Immature natural killer cell (primary cell): ENCODE measurements around the gene ORMDL3. TPM values are rescaled to one million over a fixed set of nuclear protein-coding genes. Genes with fewer than 3 reads are reported as not detected.
"Not testable (repeated sequence)": the region's sequence is repeated elsewhere in the genome, so short reads cannot be mapped to it uniquely, and the experiment has no call there.

Source experiments
- DNase-seq, 3 donors: peaks; one replicate each; pipeline ENCODE4 v3.0.0; 2022; ENCODE audit warnings: mixed read lengths in 1 of 3
- H3K27ac Mint-ChIP-seq, 6 donors: one replicate each; pipeline ENCODE4 v1.8.0; 2020; ENCODE audit warnings: mixed read lengths in 6 of 6, mild to moderate bottlenecking in 5 of 6, inconsistent platforms in 4 of 6, moderate library complexity in 3 of 6
- H3K27me3 Mint-ChIP-seq, 3 donors: one replicate each; pipeline ENCODE4 v1.8.0; 2020 to 2021; ENCODE audit warnings: low read depth in 3 of 3, mild to moderate bottlenecking in 3 of 3, mixed read lengths in 3 of 3, moderate library complexity in 3 of 3, inconsistent platforms in 1 of 3
- H3K36me3 Mint-ChIP-seq, 3 donors: one replicate each; pipeline ENCODE4 v1.8.0; 2020; ENCODE audit warnings: mixed read lengths in 3 of 3, inconsistent platforms in 2 of 3, mild to moderate bottlenecking in 2 of 3
- H3K4me1 Mint-ChIP-seq, 2 donors: one replicate each; pipeline ENCODE4 v1.8.0; 2020; ENCODE audit warnings: inconsistent platforms in 2 of 2, mild to moderate bottlenecking in 2 of 2, mixed read lengths in 2 of 2, moderate library complexity in 1 of 2
- H3K4me3 Mint-ChIP-seq, 5 donors: one replicate each; pipeline ENCODE4 v1.8.0; 2020; ENCODE audit warnings: mild to moderate bottlenecking in 5 of 5, mixed read lengths in 5 of 5, inconsistent platforms in 3 of 5, moderate library complexity in 3 of 5
- H3K9me3 Mint-ChIP-seq, 6 donors: one replicate each; pipeline ENCODE4 v1.8.0; 2020; ENCODE audit warnings: mild to moderate bottlenecking in 6 of 6, mixed read lengths in 6 of 6, inconsistent platforms in 4 of 6, moderate library complexity in 3 of 6
- polyA plus RNA-seq, 3 donors: library from polyadenylated mRNA; unstranded; fragments of 300-500 nt; fragmentation: Illumina TruSeq; gene quantifications; one replicate each; pipeline ENCODE4 v1.2.3, GENCODE V29; 2021

Gene ORMDL3
- polyA plus RNA-seq, 3 donors from 2014 or later: 44.1 to 154 (median 63.8) TPM

DNA sequence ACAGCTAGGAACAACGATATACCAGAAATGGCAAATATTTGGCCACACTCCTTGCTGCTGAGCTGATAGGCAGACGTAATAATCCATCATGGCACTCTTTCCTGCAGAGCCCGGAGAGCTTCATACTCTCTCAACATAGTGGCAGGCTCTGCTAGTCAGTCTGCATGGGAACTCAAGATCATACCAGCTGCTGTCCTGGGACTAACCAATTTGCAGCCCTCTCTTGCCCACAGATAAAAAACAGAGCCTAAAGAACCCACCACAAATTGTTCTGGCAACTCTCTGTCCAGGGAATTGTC, 22.5 kb downstream of the ORMDL3 start:
- no peak overlapping the region for H3K4me3 Mint-ChIP-seq
- no peak for DNase-seq
- H3K36me3 Mint-ChIP-seq: peaks cover 11 to 37% (median 18%) of the 10 kb centered on the region in 3 donors
- H3K4me1 Mint-ChIP-seq: peaks cover 21 to 26% of the 10 kb centered on the region in 2 donors
- H3K27me3 Mint-ChIP-seq: no peaks in the 10 kb centered on the region
- no peaks in the 10 kb centered on the region for H3K9me3 Mint-ChIP-seq
- H3K27ac Mint-ChIP-seq: peak overlapping the region in 1 of 6 donors; percentile 78

DNA sequence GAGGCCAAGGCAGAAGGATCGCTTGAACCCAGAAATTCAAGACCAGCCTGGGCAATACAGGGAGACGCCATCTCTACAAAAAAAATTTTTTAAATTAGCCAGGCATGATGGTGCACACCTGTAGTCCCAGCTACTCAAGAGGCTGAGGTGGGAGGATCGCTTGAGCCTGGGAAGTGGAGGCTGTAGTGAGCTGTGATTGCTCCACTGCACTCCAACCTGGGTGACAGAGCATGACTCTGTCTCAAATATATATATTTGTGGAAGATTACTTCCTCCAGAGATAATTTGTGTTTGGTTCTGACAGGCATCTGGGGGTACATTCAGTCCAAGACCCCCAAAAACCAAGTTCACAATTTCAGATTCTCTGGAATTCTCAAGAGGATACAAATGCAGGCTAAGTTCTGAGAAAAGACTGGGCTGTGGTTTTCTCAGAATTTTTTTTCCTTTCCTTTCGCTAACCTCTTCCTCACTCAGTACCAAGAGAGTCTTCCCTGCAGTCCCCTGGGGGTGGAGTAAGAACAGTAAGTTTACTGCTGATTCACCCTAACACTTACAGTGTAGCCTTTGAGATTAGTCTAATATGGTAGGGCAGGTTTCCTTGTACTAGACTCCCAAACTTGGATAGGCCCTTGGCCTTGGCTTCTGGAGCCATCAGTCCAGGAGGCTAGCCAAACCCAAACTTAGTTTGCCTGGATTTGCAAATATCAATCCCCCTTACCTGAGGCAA, 24.1 kb downstream of the ORMDL3 start:
- Mint-ChIP-seq H3K9me3 (no peaks in the 10 kb centered on the region), H3K27ac (peak overlapping the region; percentile 66 to 86 (median 76))
- peak; percentile 14 to 44 (median 16) for DNase-seq

DNA sequence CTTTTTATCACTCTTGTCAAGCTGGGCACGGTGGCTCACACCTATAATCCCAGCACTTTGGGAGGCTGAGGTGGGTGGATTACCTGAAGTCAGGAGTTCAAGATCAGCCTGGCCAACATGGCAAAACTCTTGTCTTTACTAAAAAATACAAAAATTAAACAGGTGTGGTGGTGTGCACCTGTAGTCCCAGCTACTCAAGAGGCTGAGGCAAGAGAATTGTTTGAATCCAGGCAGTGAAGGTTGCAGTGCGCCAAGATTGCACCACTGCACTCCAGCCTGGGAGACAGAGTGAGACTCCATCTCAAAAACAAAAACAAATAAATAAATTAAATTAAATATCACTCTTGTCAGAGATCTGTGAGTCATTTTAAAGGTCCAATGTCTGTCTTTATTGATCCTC, 25.4 kb downstream of the ORMDL3 start:
- H3K9me3 Mint-ChIP-seq, H3K4me3 Mint-ChIP-seq, DNase-seq, H3K27me3 Mint-ChIP-seq, H3K27ac Mint-ChIP-seq: not testable (repeated sequence)
- Mint-ChIP-seq H3K36me3 (peaks cover 4 to 21% (median 11%) of the 10 kb centered on the region in 3 donors), H3K4me1 (peaks cover 21 to 26% of the 10 kb centered on the region in 2 donors)

More for the DNA sequence above, 24.1 kb downstream of the ORMDL3 start:
- peaks cover 21 to 26% of the 10 kb centered on the region in 2 donors for H3K4me1 Mint-ChIP-seq
- no peaks in the 10 kb centered on the region for H3K27me3 Mint-ChIP-seq
- H3K4me3 Mint-ChIP-seq: peak overlapping the region; percentile 60 to 82 (median 65)
- H3K36me3 Mint-ChIP-seq: peaks cover 4 to 25% (median 13%) of the 10 kb centered on the region in 3 donors

GRCh38 chr17:39899215-39899614, 28.2 kb downstream of the ORMDL3 start:
- Mint-ChIP-seq H3K36me3 (peaks cover 0 to 11% (median 4%) of the 10 kb centered on the region in 3 donors), H3K27me3 (peaks cover 0 to 5% (median 0%) of the 10 kb centered on the region in 3 donors), H3K9me3 (no peaks in the 10 kb centered on the region), H3K27ac (no peak overlapping the region), H3K4me1 (peaks cover 15% of the 10 kb centered on the region in 2 donors), H3K4me3 (no peak overlapping the region)
- no peak for DNase-seq

DNA sequence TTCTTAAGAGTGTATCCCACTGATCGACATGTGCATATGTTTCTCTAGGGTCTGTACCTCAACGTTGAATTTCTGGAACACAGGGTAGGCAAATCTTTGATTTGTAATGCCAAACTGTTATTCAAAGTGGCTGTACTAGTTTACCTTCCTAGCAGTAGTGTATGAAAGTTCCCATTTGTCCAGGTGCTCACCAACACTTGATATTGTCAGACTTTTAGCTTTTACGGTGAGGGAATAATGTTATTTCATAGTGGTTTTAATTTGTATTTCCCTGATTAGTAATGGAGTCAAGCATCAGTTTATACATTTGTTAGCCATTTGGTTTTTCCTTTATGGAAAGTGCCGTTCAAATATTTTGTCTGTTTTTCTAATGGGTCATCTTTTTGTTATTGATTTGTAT, 29.3 kb downstream of the ORMDL3 start:
- Mint-ChIP-seq H3K36me3 (peaks cover 0 to 11% (median 4%) of the 10 kb centered on the region in 3 donors), H3K4me1 (peaks cover 3 to 5% of the 10 kb centered on the region in 2 donors), H3K27me3 (peaks cover 0 to 5% (median 0%) of the 10 kb centered on the region in 3 donors), H3K9me3 (no peaks in the 10 kb centered on the region), H3K27ac (no peak overlapping the region), H3K4me3 (no peak overlapping the region)
- no peak for DNase-seq

GRCh38 chr17:39894681-39895376, 32.6 kb downstream of the ORMDL3 start:
- no peak for DNase-seq
- Mint-ChIP-seq H3K4me1 (peaks cover 0 to 5% of the 10 kb centered on the region in 2 donors), H3K27me3 (peaks cover 0 to 5% (median 2%) of the 10 kb centered on the region in 3 donors), H3K4me3 (no peak overlapping the region), H3K27ac (peak overlapping the region in 4 of 6 donors; percentile 4 to 53 (median 18)), H3K36me3 (peaks cover 0 to 4% (median 3%) of the 10 kb centered on the region in 3 donors), H3K9me3 (no peaks in the 10 kb centered on the region)

DNA sequence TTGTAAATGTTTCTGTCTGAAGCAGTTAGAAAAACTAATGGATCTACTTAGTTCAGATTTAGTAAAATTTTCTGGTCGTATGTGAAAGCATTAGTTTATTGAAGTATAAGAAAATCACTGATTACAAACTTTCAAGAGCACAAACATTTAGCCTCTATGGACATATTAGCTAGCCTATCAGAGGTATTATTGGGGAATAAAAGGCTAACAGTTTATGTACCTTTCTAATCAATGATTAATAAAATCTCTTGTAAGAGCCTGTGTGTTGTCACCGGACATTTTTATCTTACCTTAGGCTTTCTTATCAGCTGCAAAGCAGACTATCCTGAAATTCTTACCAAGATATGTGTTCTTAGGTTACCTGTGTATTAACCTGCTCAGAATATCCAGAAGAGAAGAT, 38.2 kb downstream of the ORMDL3 start:
- Mint-ChIP-seq H3K36me3 (peaks cover 0 to 4% (median 3%) of the 10 kb centered on the region in 3 donors), H3K27me3 (peaks cover 0 to 6% (median 2%) of the 10 kb centered on the region in 3 donors), H3K27ac (no peak overlapping the region)

GRCh38 chr17:39887078-39887477, 40.3 kb downstream of the ORMDL3 start:
- Mint-ChIP-seq H3K9me3 (no peaks in the 10 kb centered on the region), H3K27me3 (peaks cover 0 to 6% (median 0%) of the 10 kb centered on the region in 3 donors), H3K36me3 (peaks cover 0 to 4% (median 3%) of the 10 kb centered on the region in 3 donors), H3K4me3 (no peak overlapping the region), H3K4me1 (peaks cover 0 to 5% of the 10 kb centered on the region in 2 donors), H3K27ac (no peak overlapping the region)
- no peak for DNase-seq

More for the DNA sequence above, 38.2 kb downstream of the ORMDL3 start:
- no peak for DNase-seq
- peaks cover 0 to 5% of the 10 kb centered on the region in 2 donors for H3K4me1 Mint-ChIP-seq
- no peaks in the 10 kb centered on the region for H3K9me3 Mint-ChIP-seq
- no peak overlapping the region for H3K4me3 Mint-ChIP-seq

GRCh38 chr17:39886102-39886501, 41.3 kb downstream of the ORMDL3 start:
- H3K36me3 Mint-ChIP-seq, H3K4me3 Mint-ChIP-seq, H3K4me1 Mint-ChIP-seq, DNase-seq, H3K27ac Mint-ChIP-seq, H3K27me3 Mint-ChIP-seq, H3K9me3 Mint-ChIP-seq: not testable (repeated sequence)

DNA sequence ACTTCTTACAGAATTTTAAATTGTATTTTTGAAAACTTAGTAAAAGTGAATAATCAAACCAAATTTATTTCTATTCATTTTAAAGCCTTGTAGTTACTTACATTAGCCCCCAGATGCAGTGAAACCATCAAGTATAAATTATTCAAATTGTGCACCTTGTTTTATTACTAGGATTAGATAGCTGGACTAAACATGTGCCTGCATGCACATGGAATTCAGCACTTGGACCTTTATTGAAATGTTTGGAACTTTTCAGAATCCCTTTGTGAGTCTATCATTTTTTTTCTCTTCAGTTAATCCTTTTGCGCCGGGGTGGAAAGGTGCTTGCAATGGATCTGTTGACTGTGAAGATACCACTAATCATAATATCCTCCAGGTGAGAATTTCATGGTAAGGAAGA, 54.6 kb downstream of the ORMDL3 start:
- Mint-ChIP-seq H3K27ac (no peak overlapping the region), H3K9me3 (no peaks in the 10 kb centered on the region), H3K27me3 (peaks cover 0 to 3% (median 2%) of the 10 kb centered on the region in 3 donors), H3K4me1 (peaks cover 0 to 9% of the 10 kb centered on the region in 2 donors), H3K4me3 (no peak overlapping the region), H3K36me3 (no peaks in the 10 kb centered on the region)
- DNase-seq: no peak

DNA sequence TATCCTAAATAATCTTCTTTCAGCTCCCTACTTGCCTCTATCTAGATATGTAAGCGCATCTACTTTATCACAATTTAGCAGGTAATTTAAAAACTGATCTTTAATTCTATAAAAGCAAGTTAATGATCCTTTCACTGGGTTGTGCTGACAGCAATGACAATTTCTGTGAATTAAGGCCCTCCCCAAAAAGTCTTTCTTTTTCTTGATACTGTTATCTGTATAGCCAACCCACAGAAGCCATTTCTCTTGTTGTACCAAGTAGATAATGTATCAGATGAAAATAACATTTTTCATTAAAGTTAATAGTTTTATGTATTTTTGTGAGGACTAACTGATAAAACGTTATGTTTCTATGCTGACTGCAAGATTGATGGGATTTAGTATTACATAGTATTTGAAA, 55.6 kb downstream of the ORMDL3 start:
- H3K36me3 Mint-ChIP-seq: no peaks in the 10 kb centered on the region
- H3K9me3 Mint-ChIP-seq: no peaks in the 10 kb centered on the region
- H3K27ac Mint-ChIP-seq: no peak overlapping the region
- peaks cover 4 to 18% of the 10 kb centered on the region in 2 donors for H3K4me1 Mint-ChIP-seq
- H3K27me3 Mint-ChIP-seq: peaks cover 0 to 2% (median 2%) of the 10 kb centered on the region in 3 donors
- no peak overlapping the region for H3K4me3 Mint-ChIP-seq
- DNase-seq: no peak

Other genes with a start within 250 kb of the ORMDL3 start
- gene PGAP3, start 239.5 kb downstream of the ORMDL3 start, polyA plus RNA-seq: 10 to 100 TPM; 24.0 to 47.1 (median 37.8) TPM
- gene ERBB2, start 227.5 kb downstream of the ORMDL3 start, polyA plus RNA-seq: 10 to 100 TPM; 14.5 to 49.2 (median 25.2) TPM
- 100 to 1,000 TPM; 181 to 197 (median 181) TPM for gene MIEN1, start 197.1 kb downstream of the ORMDL3 start, polyA plus RNA-seq
- not detected for gene GRB7, start 189.7 kb downstream of the ORMDL3 start, polyA plus RNA-seq
- gene IKZF3, start 63.3 kb downstream of the ORMDL3 start, polyA plus RNA-seq: 10 to 100 TPM in 2 of 3 donors, 1 to 10 TPM in 1; 3.1 to 77.5 (median 15.7) TPM
- gene ZPBP2, start 59.4 kb downstream of the ORMDL3 start, polyA plus RNA-seq: not detected
- 1 to 10 TPM in 2 of 3 donors, under 1 TPM in 1; 0.13 to 2.4 (median 2.1) TPM for gene GSDMB, start 9.0 kb downstream of the ORMDL3 start, polyA plus RNA-seq
- not detected for gene LRRC3C, start 131 bp upstream of the ORMDL3 start, polyA plus RNA-seq
- gene GSDMA, start 35.4 kb upstream of the ORMDL3 start, polyA plus RNA-seq: 1 to 10 TPM in 1 of 3 donors, not detected in 2; 2.3 TPM
- gene PSMD3, start 53.2 kb upstream of the ORMDL3 start, polyA plus RNA-seq: 10 to 100 TPM; 47.0 to 59.1 (median 47.7) TPM
- not detected for gene CSF3, start 87.8 kb upstream of the ORMDL3 start, polyA plus RNA-seq
- 10 to 100 TPM; 34.8 to 75.8 (median 53.2) TPM for gene MED24, start 126.8 kb upstream of the ORMDL3 start, polyA plus RNA-seq
- 10 to 100 TPM in 1 of 3 donors, 1 to 10 TPM in 2; 5.0 to 15.0 (median 8.0) TPM for gene THRA, start 135.4 kb upstream of the ORMDL3 start, polyA plus RNA-seq
- 1 to 10 TPM in 1 of 3 donors, under 1 TPM in 1, not detected in 1; 0.49 to 2.8 TPM for gene NR1D1, start 173.0 kb upstream of the ORMDL3 start, polyA plus RNA-seq
- gene MSL1, start 194.4 kb upstream of the ORMDL3 start, polyA plus RNA-seq: 10 to 100 TPM in 2 of 3 donors, 1 to 10 TPM in 1; 5.6 to 16.2 (median 11.1) TPM
- 10 to 100 TPM; 24.5 to 53.5 (median 27.7) TPM for gene CASC3, start 212.9 kb upstream of the ORMDL3 start, polyA plus RNA-seq
- gene RAPGEFL1, start 249.9 kb upstream of the ORMDL3 start, polyA plus RNA-seq: not detected